ENCODE data around the gene KSR1. TPM values are rescaled to one million over a fixed set of nuclear protein-coding genes. Genes with fewer than 3 reads are reported as not detected.
A peak's percentile ranks its signal among the peaks of the same experiment; 100 is the strongest.

KSR1 gene
- total and polyA plus RNA-seq, 10 of the 15 experiments (the other 5 are each of a cell fraction or from before 2014, with no cell fraction given): 0.97 to 66.6 (median 22.9) TPM

DNA sequence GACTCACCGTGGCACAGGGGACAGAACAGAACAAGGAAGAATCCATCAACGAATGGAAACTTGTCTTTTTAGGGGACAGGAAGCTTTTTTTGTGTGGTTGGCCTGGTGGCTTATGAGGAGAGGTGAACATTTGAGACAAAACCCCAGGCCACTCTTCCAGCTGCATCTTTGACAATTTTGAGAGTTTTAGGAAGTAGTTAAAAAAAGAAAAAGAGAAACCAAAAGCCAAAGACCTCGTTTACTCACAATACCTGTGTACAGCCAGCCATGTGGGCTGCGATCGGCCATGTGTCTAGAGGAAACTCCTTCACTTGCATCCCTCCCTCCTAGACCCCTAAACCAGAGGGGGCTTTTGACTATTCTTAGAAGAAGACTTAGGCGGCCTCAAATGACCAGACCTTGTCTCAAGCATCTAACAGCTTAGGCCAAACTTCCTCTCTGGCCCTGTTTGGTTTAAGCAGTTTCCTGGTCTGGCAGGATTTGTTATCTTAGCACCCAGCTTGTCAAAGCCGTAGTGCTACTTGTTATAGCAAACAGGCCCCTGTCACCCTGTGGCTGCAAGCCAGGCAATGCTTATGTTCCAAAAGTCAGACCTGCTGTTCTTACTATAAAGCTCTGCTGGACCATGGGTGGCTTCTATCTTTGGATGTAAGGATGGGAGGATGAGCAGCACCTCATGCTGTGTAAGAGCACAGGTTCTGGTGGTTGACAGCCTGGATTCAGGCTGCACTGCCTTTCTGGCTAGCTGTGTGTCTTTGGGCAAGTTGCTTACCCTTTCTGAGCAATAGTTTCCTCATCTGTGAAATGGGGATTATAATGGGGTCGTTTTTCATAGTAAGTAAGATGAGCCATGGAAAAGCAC lies 17.7 kb downstream of the KSR1 start (continued):
- TF ChIP-seq NR2C1 (IDR thresholded peaks at IDR 0.05) (no peak), KAT2A (conservative IDR thresholded peaks at IDR 0.05; ENCODE audit: control insufficient read depth, low read depth, low read length) (no peak), CBX5 (IDR thresholded peaks at IDR 0.05; ENCODE audit: low read depth) (no peak; the same call in 1 of the 2 replicates), GABPA (IDR thresholded peaks at IDR 0.05; ENCODE audit: low read depth) (no peak), JUNB (IDR thresholded peaks at IDR 0.05) (peak; percentile 70; the same call in 1 of the 2 replicates), CREB1 (IDR thresholded peaks at IDR 0.05; ENCODE audit: low read depth) (peak; percentile 47; the same call in 1 of the 2 replicates), YBX1 (IDR thresholded peaks at IDR 0.05) (no peak), SMC3 (IDR thresholded peaks at IDR 0.05; ENCODE audit: borderline replicate concordance, low read length) (0 out of 2 replicates have a peak, but pooled peaks have one; percentile 4), NRF1 (conservative IDR thresholded peaks at IDR 0.05; ENCODE audit: low read depth, low read length) (no peak), EP300 (IDR thresholded peaks at IDR 0.05; ENCODE audit: borderline replicate concordance in 1 of 2, control insufficient read depth in 1 of 2, low read depth in 2 of 2, low read length in 2 of 2) (peak; percentile 68 to 81; a peak in 2 of 4 replicates), CBFB (IDR thresholded peaks at IDR 0.05; ENCODE audit: low read depth) (peak; percentile 89), FOXM1 (IDR thresholded peaks at IDR 0.05; ENCODE audit: low read depth, low read length) (peak; percentile 2; the same call in 1 of the 2 replicates), KDM1A (IDR thresholded peaks at IDR 0.05; ENCODE audit: borderline replicate concordance) (no peak), BACH1 (IDR thresholded peaks at IDR 0.05; ENCODE audit: borderline replicate concordance) (no peak), MXI1 (IDR thresholded peaks at IDR 0.05; ENCODE audit: low read depth, low read length) (peak; percentile 94), TBL1XR1 (IDR thresholded peaks at IDR 0.05; ENCODE audit: low read depth, low read length) (peak; percentile 54; the same call in 1 of the 2 replicates), NBN (IDR thresholded peaks at IDR 0.05) (peak; percentile 70), ESRRA (IDR thresholded peaks at IDR 0.05; ENCODE audit: low read length) (no peak), TAF1 (IDR thresholded peaks at IDR 0.05; ENCODE audit: borderline replicate concordance, low read depth, low read length) (no peak), RB1 (IDR thresholded peaks at IDR 0.05; ENCODE audit: borderline replicate concordance) (no peak), RBBP5 (conservative IDR thresholded peaks at IDR 0.05) (no peak)
- TF ChIP-seq, protein P1, sequence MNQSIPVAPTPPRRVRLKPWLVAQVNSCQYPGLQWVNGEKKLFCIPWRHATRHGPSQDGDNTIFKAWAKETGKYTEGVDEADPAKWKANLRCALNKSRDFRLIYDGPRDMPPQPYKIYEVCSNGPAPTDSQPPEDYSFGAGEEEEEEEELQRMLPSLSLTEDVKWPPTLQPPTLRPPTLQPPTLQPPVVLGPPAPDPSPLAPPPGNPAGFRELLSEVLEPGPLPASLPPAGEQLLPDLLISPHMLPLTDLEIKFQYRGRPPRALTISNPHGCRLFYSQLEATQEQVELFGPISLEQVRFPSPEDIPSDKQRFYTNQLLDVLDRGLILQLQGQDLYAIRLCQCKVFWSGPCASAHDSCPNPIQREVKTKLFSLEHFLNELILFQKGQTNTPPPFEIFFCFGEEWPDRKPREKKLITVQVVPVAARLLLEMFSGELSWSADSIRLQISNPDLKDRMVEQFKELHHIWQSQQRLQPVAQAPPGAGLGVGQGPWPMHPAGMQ (IDR thresholded peaks at IDR 0.05; ENCODE audit: borderline replicate concordance): no peak; the same call in 1 of the 2 replicates
- TF ChIP-seq, protein P2, sequence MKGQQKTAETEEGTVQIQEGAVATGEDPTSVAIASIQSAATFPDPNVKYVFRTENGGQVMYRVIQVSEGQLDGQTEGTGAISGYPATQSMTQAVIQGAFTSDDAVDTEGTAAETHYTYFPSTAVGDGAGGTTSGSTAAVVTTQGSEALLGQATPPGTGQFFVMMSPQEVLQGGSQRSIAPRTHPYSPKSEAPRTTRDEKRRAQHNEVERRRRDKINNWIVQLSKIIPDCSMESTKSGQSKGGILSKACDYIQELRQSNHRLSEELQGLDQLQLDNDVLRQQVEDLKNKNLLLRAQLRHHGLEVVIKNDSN (IDR thresholded peaks at IDR 0.05; ENCODE audit: borderline replicate concordance, extremely low read length, insufficient read depth, low read depth, low read length): no peak
- TF ChIP-seq, protein P3, sequence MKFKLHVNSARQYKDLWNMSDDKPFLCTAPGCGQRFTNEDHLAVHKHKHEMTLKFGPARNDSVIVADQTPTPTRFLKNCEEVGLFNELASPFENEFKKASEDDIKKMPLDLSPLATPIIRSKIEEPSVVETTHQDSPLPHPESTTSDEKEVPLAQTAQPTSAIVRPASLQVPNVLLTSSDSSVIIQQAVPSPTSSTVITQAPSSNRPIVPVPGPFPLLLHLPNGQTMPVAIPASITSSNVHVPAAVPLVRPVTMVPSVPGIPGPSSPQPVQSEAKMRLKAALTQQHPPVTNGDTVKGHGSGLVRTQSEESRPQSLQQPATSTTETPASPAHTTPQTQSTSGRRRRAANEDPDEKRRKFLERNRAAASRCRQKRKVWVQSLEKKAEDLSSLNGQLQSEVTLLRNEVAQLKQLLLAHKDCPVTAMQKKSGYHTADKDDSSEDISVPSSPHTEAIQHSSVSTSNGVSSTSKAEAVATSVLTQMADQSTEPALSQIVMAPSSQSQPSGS (IDR thresholded peaks at IDR 0.05; ENCODE audit: low read length): peak; percentile 70; the same call in 1 of the 2 replicates
- TF ChIP-seq, protein P4, sequence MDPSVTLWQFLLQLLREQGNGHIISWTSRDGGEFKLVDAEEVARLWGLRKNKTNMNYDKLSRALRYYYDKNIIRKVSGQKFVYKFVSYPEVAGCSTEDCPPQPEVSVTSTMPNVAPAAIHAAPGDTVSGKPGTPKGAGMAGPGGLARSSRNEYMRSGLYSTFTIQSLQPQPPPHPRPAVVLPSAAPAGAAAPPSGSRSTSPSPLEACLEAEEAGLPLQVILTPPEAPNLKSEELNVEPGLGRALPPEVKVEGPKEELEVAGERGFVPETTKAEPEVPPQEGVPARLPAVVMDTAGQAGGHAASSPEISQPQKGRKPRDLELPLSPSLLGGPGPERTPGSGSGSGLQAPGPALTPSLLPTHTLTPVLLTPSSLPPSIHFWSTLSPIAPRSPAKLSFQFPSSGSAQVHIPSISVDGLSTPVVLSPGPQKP (IDR thresholded peaks at IDR 0.05; ENCODE audit: low read depth, low read length): no peak

Data from GM12878 (cell line).